T follicular helper cell (primary cell): ENCODE measurements around the gene TTC31.

ENCODE experiments used
- DNase-seq: peaks from one replicate; pipeline ENCODE4 v3.0.0-alpha.2; 2020; ENCODE audit warnings: low read depth

TTC31 gene

DNA sequence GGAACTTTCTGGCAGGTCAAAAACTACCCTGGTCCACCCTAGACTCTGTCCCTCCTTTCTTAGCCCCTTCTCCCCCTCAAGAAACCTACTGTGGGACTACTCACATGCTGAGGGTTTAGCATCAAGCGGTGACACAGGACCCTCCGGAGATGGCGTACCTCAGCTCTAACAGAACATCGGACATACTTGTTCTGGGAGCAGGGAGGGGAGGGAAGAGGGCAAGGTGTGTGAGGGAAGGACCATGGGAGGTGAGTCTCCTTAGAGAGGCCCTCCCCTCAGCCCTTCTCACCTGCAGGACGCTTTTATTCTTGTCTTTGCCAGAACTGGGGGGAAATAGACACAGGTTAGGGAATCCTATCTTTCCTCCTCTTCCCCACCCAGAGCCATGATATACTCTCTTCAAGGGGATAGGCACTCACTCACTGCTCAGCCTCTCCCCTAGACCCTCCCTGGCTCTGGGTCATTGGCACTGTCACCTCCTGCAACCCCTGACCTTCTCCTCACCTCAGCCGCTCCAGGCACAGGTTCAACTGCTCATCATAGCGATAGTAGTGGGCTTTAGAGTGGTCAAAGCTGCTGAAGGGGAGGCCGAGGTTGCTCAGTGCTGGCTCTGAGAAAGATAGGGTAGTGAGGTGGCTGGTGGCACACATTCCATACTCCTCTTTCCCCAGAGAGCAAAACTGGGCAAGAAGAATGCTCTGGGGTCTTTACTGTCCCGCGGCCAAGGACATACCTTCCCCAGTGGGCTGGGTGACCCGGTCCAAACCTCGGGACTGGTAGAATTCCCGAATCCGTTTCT lies 22.8 kb downstream of the TTC31 start:
- DNase-seq, result no peak

DNA sequence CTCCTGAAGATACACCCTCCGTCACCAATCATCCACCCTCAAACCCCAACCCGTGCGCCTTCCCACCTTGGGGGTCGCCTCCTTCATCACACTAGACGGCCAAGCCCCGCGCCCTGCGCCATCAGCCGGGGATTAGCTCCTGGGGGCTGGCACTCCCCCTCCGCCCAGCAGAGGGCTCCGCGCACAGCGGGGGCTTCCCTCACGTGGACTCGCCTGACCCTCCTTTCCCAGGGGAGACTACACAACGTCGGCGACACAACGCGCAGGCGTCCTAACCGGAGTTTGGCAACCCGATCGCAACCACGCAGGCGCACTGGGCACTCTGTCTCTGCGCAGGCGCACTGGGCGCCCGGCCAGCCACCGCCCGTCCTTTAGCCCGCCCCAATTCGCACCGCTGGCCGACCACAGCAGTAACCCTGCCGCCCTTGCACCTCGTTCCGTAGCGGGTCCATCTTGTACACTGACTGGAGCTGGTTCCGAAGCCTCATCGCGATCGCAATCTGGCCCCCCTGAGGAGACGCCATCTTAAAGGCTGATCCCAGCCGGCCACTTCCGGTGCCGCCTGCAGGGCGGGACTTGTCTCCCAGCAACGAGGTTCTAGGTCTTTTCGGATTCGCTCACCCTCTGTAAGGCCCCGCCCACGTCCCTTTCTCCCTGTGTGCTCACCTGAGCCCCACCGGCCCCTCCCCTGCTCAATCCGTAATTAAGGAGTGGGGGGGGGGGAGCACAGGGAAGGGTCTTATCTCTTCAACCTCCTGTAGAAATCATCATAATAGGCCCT lies 24.5 kb downstream of the TTC31 start, which contains the start of gene PCGF1:
TSS of gene PCGF1 (minus strand) at position 551 of the 781 bp plus-strand sequence. CDS start at position 524, 27 bp downstream.
- peak; percentile 97 for DNase-seq

DNA sequence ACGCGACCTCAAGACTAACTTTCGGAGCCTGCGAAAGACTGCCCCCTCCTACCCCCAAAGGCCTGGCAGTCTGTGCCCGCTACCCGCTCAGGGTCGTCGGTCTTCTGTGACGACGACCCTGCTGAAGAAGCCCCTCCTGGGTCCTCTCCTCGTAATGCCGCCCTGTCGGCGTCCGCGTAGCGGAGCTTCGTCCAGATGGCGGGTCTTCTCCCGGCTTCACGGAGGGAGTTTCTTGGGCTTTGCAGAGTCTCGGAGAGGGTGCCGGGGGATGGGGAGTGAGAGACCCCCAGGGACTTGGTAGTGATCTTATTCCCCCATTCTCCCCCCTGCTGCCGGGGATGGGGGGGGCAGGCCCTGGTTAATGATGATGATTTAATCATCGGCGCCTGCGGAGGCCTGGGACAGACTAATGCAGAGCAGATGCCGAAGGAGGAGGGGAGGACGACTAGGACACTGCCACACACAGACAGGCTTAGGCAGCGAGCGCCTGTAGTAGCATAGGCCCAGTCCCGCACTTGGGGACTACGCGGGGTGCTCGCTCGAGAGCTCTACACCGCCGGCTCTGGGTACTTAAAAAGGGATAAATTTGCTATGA lies 25.1 kb downstream of the TTC31 start:
- no peak for DNase-seq

DNA sequence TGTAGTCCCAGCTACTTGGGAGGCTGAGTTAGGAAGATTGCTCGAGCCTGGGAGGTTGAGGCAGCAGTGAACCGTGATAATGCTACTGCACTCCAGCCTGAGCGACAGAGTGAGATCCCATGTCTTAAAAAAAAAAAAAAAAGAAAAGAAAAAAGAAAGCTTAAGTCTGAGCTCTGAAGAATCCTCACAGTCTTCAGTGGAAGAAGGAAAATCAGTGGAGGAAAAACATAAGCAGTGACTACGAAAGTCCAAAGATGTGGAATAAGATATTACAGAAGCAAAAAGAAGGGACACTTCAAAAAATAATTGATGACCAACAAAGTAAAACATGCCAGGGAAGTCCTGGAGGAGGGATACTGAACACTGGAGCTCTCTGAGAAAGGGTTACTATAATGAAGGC lies 27.4 kb downstream of the TTC31 start:
- DNase-seq, result no peak

DNA sequence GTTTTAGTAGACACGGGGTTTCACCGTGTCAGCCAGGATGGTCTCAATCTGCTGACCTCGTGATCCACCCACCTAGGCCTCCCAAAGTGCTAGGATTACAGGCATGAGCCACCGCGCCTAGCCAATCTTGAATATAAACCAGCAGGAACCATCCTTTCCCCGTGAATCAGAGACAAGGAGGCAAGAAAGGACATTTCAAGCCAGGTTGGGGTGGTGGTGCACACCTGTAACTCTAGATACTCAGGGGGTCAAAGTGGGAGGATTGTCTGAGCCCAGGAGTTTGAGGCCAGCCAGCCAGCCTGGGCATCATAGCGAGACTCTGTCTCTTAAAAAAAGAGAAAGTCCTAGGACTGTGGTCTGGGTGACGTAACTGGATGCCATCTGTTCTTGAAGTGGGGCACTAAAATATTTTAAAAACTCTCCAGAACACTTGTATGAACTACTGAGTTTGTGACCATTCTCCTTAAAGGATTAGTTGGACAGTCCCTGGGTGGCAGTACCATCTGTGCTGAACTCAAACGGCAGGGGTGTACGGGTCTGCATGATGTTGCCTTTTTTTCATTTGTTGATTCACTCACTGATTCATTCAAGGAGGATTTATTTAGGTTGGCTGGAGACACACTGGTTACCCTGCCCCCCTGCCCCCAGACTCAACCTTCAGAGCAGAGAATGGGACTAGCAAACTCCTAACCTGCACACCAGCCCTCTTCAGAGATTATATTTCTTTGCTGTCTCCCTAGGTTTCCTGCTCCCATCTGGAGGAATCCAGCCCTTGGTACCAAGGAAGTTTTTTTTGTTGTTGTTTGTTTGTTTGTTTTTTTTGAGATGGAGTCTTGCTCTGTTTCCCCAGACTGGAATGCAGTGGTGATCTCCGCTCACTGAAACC lies 28.5 kb downstream of the TTC31 start:
- DNase-seq, result no peak

DNA sequence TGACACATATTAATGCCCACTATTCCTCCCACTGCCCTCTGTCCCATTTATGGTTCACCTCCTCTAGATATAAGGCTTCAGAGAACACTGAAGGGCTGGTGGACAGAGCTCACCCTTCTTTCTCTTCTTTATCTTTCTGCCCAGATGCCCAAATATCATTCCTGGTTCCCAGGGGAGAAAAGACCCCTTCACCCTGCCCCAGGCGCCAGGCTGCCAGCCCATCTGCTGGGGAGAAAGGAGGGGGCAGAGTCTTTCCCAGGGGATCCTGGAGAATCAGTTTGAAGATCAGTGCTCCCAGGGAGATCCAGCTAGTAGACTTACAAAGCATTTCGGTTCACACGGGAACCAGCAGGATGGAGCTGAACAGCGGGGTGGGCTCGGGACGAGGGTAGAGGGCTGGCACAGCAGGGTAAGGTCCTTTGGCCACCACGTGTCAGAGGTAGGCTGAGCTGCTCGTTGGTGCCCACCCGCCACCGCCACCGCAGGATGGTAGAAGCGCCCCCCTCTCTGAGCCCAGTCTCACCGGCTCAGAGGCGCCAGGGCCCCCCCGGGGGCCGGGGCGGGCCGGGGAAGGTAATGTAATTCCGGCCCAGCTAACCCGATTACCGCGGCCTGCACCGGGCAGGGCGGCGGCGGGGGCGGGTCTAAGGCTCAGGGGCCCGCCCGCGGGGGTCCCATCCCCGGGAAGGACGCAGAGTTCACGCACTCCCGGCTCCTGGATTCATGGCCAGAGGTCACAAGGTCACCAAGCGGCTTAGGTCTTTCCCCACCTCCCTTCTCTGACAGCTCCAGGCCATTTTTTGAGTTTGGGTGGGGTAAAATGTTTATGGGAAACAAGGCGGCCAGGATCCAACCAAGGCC lies 30.1 kb downstream of the TTC31 start:
- no peak for DNase-seq

DNA sequence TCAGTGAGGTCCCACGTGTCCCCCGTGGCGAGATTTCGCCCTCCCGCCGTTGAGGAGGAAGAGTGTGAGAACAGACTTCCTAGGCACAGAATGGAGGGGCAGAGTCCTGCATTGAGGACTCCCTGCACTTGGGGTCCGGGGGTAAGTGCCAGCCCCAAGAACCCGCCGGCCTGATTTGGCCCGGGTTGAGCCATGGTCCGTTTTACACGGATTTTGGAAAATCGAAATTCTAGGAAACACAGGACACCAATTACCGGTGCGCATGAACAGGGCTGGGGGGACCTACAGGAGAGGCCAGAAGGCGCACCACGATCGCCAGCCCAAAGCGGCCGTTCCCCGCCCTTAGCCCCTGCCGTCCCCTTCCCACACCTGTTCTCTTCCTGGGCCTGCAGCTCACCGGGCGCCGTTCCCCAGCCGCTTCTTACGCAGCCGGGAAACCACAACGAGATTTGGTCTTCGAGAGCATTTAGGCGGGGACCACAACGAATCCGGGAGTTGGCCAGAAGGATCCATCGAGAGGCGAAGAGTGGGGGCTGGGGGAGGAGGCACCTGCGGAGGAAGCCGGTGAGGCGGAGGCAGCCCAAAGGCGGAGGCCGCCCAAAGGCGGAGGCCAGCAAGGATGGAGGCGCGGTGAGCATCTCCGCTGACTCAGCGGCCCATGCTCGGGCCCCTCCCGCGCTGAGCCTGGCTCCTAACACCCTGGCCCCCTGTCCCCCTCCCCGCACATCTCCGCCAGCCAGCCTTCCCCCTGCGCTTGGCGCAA lies 30.9 kb downstream of the TTC31 start:
- DNase-seq, result no peak

DNA sequence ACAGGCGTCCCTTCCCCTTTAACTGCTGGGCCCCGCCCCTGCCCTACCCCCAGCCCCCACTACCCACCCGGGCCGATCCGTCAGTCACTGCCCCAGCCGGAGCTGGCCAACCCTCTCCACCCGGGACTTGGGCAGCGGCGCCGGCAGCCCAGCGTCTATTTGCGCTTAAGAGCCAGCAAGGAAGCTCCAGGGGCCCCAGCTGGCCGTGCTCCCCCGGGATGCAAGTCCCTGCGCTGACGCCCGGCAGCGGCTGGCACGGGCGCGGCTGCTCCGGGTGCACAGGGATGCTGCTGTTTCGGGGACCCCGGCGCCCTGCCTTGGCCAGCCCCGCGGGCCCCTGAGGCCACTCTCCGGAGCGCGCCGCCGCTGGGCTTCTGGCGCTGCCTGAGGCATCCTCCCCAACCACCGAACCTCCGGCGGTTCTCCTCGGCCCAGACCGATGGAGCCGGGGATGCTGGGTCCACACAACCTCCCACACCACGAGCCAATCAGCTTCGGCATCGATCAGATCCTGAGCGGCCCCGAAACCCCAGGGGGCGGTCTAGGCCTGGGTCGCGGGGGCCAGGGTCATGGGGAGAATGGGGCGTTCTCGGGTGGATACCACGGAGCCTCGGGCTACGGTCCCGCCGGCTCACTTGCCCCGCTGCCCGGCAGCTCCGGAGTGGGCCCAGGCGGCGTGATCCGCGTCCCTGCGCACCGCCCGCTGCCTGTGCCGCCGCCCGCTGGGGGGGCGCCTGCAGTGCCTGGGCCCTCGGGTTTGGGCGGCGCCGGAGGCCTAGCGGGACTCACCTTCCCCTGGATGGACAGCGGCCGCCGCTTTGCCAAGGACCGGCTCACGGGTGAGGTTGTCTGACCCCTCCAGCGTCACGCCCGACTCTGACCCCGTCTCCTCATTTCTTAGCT lies 31.7 kb downstream of the TTC31 start, which contains the start of gene TLX2:
TSS of gene TLX2 (plus strand) at position 83 of the 903 bp plus-strand sequence. CDS start at position 440, 357 bp downstream.
- no peak for DNase-seq

DNA sequence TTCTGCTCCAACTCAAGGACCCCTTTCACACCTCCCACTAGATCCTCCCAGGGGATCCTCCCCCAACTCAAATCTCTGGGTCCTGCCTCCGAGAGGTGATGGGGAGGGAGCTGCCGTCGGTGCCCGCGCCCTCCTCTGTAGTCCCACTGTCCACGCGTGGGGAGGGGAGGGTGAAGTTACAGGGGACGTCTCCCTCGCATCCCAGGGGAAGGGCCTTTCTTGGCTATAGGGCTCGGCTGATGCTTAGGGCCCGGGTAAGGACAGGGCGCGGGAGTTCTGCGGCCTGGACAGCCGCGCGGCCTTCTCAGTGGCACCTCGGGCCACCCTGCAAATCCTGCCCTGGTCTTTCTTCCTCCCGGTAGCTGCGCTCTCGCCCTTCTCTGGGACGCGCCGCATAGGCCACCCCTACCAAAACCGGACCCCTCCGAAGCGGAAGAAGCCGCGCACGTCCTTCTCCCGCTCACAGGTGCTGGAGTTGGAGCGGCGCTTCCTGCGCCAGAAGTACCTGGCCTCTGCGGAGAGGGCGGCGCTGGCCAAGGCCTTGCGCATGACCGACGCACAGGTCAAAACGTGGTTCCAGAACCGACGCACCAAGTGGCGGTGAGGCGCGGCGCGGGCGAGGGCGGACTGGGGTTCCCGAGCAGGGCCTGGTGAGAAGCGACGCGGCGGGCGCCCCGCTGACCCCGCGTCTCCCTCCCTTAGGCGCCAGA lies 32.5 kb downstream of the TTC31 start:
- DNase-seq, result no peak

DNA sequence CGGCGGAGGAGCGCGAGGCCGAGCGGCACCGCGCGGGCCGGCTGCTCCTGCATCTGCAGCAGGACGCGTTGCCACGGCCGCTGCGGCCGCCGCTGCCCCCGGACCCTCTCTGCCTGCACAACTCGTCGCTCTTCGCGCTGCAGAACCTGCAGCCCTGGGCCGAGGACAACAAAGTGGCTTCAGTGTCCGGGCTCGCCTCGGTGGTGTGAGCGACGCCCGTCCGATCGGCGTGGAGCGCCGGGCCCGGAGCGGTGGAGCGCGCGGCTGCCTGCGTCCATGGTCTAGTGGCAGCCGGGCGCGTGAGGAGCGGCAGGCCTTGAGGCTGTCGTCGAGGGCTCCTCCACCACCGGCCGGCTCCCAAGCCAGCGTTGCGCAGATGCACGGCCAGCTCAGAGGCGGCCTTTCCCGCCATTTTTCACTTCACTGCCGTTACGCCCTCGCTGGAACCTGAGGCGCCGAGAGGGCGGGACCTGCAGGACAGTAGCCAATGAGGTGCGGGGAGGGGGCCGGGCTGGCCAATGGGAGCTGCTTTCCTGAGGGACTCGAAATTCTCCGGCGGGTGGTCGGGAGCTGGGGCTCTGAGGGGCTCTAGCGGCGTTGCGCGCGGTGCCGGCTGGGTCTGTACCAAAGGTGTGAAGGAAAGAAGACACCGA lies 33.2 kb downstream of the TTC31 start:
- DNase-seq, result peak; percentile 58

DNA sequence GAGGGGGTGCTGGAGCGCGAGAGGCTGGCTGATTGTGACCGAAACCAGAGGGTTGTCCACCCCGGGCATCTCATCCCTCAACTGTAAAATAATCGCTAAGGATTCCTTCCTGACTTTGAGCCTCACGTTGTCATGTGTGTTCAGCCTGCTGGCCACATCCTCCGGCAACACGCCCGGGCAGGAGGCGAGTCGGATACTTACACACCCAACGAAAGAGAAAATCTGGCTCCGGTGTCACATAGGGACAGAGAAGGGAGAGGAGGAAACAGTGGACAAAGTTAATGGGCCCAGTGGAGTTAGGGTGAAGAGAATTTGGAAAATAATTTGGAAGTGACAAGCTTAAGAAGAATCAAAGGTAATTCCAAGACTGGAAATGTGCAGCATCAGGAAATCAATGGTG lies 33.8 kb downstream of the TTC31 start:
- no peak for DNase-seq

DNA sequence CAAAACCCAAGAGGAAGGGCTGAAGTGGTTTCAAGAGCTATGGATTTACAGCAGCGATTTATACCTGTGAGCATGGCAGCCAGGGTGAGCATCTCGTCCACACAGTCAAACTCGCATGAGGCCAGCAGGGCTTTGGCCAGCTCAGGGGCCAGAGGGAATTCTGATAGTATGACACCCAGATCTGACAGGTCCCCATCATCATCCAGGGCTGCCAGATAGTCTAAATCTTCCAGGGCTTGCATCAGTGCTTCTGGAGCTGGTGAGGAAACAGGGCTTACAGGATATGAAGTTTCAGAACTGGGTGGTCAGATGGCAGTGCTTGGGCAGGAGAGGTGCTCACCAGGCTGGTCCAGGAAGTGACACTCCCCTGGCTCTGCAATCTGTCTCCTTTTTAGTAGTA lies 39.6 kb downstream of the TTC31 start:
- no peak for DNase-seq

DNA sequence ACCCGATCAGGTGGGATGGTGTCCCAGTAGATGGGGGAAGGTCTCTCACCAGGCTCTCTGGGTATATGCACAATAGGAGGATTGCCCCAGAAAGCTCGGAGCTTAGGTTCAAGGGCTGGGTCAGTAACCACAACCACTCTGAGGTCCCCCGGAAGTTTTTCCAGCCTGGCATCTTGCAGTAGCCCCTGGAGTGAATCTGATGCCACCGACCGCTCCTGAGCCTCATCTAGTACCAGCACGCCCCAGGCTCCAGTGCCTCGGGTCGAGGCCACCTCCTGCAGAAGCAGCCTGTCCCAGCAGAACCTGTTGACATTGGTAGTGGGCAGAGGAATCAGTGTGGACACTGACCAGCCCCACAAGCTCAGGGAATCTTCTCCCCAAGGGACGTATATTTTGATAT lies 41.1 kb downstream of the TTC31 start:
- no peak for DNase-seq

DNA sequence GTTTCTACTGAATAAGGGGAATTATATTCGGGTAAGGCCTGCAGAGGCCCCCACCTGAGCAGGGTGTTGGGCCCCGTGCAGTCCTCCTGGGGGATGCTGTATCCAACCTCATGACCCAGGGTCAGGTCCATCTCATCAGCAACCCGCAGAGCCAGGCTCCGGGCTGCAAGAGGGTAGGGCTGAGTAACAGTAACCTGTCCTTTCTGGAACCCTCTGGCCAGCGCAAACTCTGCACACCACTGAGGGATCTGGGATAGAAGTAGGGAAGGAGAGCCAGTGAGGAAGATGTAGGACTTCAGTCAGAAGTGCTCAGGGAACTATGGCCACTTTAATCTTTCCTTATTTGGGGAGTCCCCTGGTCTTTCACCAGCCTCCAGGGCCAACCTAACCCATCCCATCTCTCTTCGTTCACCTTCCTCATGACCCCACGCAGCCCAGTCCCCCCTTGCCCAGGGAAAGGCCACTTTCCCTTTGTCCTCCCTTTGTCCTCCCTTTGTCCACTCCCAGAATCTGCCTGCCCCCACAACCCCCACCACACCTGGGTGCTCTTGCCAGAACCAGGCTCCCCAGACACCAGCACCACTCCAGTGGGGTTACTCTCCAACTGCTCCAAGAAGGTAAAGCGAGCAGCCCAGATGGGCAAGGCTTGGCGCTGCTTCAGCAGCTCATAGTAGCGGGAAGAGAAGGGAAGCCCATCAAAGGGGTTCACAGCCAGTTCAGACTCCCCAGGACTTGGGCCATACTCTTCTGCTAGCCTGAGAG lies 42.3 kb downstream of the TTC31 start:
- DNase-seq, result no peak

DNA sequence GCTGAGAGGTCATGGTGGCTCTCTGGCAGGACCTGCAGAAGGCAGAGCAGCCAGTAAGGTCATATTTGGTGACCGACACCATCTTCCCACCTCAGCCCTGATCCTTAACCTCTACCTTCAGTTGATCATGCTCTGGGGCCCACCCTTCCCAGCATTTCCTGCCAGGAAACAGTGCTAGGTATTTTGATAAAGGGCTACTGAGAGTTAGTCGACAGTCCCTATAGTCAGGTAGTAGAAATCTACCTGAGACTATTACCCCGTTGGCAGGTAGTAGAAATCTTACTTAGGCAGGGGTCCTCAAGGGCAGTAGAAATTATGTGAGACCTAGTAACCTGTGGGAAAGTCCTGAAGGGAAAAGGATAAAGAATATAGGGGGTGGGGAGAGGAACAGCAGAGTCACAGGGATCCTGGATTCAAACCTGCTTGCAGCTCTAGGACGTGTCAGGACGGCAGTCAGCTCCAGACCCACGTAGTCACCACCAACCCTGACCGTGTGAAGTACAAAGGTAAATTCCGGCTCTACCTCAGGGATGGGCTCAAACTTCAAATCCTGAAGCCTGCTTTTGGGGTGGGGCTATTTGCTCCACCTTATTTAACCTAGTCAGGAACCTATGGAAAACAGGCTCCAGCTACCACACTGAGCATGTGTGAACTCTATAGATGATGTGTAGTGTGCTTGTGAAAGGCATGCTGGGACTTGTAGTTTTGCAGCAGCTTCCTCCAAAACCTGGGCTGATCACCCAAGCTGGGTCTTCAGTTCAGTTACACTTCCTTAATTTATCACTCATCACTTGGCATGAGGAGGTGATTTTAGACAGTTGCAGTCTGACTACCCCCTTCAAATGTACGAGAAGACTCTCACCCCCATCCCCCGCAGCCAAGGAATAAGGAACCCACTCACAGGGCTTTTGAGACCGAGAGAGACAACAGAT lies 43.1 kb downstream of the TTC31 start, which contains the start of gene DQX1:
TSS of gene DQX1 (minus strand) at position 515 of the 932 bp plus-strand sequence. CDS start at position 13, 502 bp downstream.
- DNase-seq, result no peak
